Measurements from ENCODE around the gene SEMA3B.
A peak's percentile ranks its signal among the peaks of the same experiment; 100 is the strongest.
"Not testable (repeated sequence)": the region's sequence is repeated elsewhere in the genome, so short reads cannot be mapped to it uniquely, and the experiment has no call there.

Gene SEMA3B

DNA sequence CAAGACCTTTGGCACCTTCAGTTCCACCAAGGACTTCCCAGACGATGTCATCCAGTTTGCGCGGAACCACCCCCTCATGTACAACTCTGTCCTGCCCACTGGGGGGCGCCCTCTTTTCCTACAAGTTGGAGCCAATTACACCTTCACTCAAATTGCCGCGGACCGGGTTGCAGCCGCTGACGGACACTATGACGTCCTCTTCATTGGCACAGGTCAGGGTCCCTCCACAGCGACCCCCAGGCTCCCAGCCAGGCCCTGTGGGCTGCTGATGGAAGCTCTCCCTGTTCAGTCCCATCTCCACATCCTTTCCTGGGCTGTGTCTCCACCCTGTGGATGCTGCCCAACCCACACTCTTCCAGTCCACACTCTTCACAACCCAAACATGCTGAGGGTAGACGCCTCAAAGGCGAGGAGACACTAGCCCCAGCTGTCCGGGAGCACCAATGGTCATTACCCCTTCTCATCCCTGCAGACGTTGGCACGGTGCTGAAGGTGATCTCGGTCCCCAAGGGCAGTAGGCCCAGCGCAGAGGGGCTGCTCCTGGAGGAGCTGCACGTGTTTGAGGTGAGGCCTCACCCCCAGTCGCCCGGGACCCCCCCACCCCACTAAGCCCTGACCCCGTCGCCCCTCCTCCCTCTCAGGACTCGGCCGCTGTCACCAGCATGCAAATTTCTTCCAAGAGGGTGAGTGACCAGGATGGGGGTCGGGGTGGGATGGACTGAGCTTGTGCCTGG lies 5.6 kb downstream of the SEMA3B start:
- peak; percentile 38 for DNase-seq

DNA sequence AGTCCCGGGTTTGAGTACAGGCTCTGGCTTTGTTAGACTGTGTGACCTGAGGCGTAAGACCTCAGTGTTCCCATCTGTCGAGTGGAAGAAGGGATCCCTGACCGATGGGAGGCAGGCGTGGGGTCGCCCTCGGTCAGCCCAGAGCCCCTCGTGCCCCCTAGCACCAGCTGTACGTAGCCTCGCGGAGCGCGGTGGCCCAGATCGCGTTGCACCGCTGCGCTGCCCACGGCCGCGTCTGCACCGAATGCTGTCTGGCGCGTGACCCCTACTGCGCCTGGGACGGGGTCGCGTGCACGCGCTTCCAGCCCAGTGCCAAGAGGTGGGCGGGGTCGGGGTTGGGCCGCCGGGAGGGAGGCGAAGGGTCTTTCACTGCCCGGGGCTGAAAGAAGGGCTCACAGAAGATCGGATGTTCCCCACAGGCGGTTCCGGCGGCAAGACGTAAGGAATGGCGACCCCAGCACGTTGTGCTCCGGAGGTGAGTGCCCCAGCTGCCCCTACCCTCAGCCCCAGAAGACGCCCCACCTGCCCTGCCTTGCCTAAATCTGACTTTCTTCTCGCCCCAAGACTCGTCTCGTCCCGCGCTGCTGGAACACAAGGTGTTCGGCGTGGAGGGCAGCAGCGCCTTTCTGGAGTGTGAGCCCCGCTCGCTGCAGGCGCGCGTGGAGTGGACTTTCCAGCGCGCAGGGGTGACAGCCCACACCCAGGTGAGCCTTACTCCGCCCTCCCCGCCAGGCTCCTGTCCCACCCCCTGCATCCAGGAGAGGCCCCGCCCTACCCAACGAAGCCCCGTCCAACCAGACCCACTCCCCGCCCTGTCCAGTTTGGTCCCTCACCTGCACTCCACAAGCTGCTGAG lies 6.4 kb downstream of the SEMA3B start:
- DNase-seq: no peak

DNA sequence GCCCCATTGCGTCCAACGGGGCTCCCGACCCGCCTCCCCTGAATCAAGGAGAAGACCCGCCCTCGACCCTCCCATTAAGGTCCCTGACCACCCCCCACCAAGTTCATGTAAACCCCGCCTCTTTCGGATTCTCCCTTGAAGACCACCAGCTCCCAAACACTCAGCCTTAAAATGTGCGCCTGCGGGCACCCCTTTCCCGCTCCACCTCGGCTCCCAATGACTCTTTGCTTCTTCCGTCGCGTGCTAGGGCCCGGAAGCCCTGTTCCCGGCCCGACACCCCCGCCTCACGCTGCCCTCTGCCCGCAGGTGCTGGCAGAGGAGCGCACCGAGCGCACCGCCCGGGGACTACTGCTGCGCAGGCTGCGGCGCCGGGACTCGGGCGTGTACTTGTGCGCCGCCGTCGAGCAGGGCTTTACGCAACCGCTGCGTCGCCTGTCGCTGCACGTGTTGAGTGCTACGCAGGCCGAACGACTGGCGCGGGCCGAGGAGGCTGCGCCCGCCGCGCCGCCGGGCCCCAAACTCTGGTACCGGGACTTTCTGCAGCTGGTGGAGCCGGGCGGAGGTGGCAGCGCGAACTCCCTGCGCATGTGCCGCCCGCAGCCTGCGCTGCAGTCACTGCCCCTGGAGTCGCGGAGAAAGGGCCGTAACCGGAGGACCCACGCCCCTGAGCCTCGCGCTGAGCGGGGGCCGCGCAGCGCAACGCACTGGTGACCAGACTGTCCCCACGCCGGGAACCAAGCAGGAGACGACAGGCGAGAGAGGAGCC lies 7.2 kb downstream of the SEMA3B start:
- no peak for DNase-seq

DNA sequence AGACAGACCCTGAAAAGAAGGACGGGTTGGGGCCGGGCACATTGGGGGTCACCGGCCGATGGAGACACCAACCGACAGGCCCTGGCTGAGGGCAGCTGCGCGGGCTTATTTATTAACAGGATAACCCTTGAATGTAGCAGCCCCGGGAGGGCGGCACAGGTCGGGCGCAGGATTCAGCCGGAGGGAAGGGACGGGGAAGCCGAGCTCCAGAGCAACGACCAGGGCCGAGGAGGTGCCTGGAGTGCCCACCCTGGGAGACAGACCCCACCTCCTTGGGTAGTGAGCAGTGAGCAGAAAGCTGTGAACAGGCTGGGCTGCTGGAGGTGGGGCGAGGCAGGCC lies 7.8 kb downstream of the SEMA3B start:
- no peak for DNase-seq

DNA sequence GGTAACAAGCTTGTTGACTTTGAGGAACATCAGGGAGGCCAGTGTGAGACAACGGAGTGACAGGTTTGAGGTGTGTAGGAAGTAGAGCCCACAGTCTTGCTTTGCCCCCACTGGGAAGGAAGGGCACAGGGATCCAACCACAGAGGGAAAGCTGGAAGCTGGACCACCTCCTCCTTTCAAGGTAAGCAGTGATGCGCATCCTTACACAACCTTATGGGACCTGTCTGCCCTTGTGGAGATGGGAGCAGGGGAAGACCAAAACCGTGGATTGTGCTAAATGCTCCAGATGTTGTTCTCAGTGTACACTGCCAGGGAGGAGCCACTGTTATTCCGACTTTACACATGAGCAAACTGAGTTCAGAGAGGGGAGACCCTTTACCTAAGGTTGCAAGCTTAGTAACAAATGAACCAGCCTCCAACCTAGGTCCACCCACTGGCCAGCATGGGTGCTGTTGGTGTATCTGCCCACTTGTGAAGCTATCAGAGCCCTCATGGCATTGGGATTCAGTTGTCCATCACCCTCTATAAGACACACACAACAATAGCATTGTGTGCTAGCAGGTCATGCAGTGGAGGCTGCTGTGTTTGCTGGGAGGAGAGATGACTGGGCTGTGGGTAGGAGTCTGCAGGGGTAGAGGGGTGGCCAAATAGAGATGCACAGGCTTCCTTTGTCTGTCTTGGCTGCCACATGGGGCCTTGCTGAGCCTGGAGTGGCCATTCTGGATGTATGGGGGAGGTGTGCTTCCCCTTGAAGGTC lies 9.4 kb downstream of the SEMA3B start:
- no peak for DNase-seq

DNA sequence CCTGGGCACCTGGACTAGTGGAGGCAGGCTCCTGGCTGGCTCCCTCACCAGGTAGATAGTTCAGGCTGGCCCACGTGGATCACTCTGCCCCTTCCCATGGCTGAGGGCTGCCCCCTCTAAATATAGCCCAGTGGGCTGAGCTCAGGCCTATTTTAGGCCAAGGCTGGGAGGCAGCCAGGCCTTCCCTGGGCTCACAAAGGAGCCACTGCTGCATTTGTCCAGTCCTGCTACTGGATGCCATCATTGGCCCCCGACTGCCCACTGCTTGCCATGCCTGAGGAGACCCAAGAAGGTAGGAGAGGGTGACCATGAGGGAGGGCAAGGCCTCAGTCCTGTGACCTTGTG lies 9.9 kb downstream of the SEMA3B start, which contains the start of gene LSMEM2:
LSMEM2 (plus strand) TSS at position 208 of the 345 bp plus-strand sequence; CDS start at position 235, 27 bp downstream.
- no peak for DNase-seq

DNA sequence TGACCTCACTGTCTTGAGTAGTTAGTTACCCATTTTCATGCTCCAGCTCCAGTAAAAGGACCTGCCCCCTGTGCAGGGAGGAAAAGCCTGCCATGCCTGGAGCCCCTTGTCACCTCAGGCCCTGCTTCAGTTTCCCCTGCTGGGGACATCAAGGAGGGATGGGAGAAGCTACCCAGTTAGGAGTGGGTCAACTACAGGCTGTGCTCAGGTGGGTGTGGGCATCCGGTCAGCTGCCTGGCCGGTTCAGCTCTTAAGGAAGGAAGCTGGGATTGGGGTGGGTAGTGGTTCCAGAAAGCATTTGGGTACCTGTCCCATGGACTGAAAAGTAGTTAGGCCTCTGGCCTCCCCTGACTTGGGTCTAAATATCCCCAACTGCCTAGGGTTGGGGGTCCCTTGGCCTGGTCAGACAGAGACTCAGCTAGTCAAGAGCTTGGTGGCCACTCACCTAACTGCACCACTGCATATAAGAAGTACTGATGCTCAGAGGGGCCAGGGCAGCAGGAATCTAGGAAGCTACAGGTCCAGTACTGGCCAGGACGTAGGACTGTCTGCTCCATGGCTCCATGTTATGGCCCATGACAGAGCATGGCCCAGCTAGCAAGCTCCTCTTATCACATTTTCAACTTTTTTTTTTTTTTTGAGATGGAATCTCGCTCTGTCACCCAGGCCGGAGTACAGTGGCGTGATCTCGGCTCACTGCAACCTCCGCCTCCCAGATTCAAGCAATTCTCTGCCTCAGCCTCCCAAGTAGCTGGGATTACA lies 10.5 kb downstream of the SEMA3B start:
- DNase-seq: no peak

DNA sequence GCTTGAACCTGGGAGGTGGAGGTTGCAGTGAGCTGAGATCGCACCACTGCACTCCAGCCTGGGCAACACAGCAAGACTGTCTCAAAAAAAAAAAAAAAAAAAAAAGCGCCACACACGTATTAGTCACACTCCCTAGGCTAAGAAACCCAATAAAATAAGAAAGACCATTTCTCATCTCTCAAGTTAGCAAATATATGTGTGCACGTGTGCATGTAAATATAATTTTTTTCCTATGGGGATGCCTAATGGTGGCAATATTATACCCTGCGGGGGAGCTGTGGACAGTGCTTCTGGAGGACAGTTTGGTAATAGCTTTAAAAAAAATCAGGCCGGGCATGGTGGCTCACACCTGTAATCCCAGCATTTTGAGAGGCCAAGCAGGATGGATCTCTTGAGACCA lies 15.2 kb downstream of the SEMA3B start:
- not testable (repeated sequence) for DNase-seq

DNA sequence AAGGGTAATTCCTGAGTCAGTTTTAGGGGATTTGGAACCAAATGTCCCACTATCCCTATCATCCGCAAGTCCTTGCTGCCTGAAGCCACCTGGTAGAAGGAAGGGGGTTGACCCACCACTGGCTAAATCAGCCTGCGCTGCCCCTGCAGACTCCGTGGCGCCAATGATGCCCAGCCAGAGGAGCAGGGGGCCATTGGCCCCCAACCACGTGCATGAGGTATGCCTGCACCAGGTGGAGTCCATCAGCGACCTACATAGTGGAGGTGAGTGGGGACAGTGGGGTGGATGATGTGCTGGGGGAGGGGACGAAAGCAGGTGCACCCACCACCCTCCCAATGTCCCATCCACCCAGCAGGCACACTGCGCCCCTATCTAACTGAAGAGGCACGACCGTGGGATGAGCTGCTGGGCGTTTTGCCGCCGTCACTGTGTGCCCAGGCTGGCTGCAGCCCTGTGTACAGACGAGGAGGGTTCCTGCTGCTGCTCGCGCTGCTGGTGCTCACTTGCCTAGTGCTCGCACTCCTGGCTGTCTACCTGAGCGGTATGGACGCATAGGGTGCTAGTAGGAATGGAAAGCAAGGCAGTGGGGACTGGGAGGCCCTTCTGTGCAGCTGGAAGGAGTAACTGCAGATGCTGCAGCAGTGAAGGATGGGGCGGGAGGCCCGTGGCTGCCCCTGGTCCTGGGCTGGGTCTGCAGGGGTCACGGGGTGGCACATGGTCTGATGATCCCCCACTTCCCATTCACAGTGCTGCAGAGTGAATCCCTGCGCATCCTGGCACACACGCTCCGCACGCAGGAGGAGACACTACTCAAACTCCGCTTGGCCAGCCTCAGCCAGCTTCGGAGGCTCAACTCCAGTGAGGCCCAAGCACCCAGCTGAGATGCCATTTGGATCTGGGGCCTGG lies 17.6 kb downstream of the SEMA3B start:
- DNase-seq: no peak

DNA sequence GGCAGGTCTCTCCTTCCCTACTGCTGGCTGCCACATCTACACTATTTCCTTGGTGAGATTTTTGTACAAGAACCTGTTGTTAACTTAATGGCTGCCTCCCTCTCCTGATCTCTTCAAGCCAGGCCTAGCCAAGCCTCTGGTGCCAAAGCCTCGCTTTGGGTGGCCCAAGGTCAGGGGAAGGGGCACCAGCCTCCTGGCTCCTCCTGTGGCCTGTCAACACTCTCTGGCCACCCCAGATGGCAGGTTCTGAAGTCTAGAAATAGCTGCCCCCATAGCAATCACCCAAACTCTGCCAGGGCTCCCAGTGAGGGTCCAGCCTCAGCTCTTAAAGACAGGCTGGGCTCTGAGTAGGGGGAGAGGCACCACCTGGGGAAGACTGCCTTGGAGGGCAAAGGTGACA lies 18.3 kb downstream of the SEMA3B start:
- no peak for DNase-seq

DNA sequence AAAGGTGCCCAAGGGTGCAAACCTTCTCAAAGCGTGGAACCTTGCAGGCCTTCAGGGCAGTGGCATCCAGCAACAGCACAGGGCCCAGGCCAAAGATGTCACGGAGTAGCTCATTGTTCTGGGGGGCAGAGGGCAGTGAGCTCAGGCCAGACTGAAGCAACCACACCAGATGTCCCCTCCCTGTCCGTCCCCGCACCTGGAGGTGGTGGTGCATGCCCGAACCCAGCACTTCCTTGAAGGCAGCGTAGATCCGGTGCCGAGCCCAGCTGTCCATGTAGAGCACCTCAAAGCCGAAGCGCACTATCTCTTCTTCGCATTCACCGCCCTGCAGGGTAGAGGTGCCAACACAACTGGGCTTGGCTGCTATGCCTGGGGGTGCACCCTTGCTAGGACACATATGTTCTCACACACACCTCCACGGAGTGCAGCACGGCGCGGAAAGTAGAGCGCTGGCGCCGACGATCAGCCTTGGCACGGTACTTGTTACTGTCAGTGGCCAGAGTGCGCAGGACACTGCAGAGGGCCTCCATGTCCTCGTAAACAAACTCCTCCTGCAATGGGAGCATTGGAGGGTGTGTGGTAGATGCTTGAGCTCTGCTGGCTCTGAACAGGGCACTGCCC lies 19.6 kb downstream of the SEMA3B start:
- DNase-seq: no peak

DNA sequence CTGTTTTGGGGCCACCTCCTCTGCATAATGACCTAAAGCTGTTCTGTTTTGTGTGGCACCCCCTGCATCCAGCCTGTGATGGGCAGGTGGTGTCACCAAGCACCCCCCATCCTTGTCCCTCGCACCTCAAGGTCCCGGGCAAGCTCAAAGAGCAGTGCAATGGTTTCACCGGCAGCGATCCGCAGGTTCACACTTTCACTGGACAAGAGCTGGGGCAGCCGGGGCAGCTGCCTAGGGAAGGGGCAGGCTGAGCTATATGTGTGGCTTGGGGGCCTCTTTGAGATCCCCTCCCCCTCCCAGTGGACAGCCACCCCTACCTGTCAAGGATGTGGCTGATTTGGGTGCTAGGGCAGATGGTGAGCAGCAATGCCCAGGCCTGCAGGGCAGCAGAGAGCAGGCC lies 20.2 kb downstream of the SEMA3B start:
- DNase-seq: no peak

DNA sequence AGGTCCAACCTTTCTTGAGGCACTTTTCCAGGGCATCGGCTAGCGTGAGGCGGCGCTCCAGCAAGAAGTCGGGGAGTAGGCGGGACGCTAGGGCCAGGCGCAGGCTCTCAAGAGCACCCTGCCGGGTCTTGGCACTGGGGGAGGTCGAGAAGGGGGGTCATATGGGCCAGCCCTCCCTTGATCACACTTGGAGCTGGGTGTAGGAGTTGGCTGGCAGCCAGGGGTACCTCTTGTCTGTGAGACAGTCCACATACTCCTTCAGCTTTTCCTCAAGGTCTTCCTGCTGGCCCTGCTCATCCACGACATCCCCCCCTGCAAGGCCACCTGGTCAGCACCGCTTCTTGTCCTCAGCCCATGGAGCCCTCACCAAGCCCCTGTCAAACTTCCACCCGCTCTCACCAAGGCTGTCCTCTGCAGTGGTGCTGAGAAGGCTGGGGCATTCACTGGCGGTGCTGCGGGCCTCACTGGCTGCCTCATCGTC lies 21.3 kb downstream of the SEMA3B start:
- DNase-seq: no peak

DNA sequence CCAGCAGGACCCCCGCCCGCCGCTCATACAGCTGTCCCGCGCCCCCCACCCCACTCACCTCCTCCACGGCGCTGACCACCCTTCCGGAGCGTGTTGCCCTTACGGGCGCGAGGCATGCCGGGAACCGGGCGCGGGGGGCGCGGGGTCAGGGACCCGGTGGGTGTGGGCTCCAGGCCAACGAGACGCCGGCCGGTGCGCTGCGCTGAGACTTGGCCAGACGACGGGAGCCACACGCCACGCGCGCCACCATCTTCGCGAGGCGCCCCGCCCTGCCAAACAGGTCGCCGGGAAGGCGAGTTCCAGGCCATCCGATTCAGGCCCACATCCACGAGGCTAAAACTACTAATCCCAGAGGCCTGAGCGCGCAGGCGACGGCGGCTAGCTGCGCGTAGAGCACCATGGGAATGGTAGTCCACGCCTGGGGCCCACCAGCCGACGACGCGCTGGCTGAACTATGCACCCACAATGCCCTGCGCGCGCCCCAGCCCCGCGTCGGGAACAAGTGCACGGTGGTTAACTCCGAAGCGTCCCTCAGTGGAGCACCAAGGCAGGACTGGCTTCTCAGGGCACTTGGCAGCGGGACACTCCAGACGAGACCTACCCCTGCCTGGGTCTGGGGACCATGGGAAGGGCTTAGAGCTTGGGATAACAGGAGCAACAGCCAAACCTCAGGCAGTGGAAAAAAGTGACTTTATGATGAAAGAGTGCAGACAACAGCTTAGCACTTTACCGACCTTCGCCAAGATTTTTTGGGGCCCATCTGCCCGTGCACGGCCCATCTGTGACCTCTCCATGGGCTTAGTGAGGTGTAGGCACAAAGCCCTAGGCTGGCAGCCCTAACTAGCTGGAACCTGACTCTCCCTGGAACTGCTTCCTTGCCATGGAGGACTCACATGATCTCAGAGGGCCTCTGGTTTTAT lies 23.5 kb downstream of the SEMA3B start, which contains the start of gene IFRD2:
IFRD2 (minus strand) TSS at position 271 of the 920 bp plus-strand sequence; CDS start at position 116, 155 bp downstream.
- DNase-seq: peak; percentile 89

DNA sequence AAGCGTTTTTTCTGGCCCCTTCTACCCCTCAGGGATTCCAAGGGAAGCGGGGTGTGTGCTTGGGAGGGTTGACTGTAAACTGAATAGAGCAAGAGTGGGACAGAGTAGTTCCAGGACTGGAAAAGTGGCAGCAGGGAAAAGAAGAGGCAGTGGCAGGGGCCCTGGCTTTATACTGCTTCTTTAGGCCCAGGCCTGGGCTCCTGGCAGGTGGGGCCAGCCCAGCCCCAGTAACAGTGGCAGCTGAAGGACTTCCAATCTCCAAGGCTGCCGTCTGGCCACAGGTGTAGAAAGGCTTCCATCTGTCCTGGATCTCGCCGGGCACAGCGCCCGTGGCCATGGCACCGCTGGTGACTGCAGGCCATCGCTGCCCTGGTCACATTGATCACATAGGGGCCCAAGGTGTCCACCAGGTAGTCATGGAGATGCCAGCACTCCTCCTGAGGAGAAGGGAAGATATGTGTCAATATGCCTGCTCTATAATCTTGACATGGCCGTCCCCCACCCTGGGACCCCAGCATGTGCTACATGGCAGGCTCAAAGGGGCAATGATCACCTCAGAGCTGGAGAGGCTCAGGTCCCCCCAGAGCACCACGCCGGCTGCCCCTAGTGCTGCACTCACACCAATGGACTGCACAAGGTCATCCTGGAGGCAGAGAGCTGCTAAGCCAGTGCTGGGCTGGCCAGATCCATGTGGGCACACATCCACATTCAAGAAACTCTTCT lies 24.3 kb downstream of the SEMA3B start:
- DNase-seq: no peak

DNA sequence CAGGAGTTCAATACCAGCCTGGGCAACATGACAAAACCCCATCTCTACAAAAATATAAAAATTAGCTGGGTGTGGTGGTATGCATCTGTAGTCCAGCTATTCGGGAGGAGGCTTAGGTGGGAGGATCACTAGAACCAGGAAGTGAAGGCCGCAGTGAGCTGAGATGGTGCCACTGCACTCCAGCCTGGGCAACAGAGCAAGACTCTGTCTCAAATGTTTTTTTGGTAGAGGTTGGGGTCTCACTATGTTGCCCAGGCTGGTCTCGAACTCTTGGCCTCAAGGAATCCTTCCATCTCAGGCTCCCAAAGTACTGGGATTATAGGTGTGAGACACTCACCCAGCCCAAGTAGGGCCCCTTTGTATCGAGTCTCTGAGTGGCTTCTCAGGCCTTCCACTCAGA lies 25.1 kb downstream of the SEMA3B start:
- DNase-seq: no peak

DNA sequence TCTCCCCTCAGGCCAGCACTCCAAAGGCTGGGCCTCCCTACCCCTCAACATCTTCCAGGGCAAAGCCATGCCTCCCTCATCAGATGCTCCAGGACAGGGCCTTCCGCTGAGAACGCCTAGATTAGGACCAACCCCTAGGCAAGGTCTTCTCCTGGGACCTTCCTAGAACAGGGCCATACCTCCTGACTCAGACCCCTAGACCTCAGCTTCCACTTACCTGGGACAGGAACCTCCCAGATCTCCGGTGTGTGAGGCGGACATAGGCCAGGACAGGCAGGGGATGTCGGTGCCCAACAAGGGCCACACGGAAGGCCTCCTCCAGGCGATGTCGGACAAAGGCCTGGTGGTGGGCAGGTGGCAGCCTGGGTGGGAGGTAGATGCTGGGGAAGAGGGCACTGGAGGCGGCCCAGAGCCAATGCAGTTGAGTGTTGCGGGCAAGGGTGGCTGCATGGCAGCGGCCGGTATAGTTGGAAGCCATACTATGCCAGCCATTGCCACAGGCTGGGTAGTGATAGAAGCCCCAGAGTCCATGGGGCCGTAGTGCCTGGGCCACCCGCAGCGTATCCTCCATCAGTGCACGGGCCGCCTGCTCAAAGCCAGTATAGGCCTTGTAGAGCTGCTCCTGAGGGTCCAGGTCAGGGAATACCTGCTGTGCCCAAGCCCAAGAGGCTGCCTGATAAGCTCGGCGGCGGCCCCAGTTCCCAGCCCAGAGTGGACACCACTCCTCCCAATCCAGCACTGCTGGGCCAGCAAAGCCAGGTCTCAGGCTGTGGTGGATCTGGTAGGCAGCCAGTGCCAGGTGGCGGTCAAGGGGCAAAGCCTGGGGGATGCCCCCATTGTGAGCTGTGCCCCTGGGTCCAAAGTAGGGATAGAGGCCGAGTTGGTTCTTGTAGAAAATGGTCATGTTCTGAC lies 25.8 kb downstream of the SEMA3B start:
- no peak for DNase-seq
